ENCODE measurements around the gene AP1S1.
A peak's percentile ranks its signal among the peaks of the same experiment; 100 is the strongest.
"Not testable (repeated sequence)": the region's sequence is repeated elsewhere in the genome, so short reads cannot be mapped to it uniquely, and the experiment has no call there.

AP1S1 gene

DNA sequence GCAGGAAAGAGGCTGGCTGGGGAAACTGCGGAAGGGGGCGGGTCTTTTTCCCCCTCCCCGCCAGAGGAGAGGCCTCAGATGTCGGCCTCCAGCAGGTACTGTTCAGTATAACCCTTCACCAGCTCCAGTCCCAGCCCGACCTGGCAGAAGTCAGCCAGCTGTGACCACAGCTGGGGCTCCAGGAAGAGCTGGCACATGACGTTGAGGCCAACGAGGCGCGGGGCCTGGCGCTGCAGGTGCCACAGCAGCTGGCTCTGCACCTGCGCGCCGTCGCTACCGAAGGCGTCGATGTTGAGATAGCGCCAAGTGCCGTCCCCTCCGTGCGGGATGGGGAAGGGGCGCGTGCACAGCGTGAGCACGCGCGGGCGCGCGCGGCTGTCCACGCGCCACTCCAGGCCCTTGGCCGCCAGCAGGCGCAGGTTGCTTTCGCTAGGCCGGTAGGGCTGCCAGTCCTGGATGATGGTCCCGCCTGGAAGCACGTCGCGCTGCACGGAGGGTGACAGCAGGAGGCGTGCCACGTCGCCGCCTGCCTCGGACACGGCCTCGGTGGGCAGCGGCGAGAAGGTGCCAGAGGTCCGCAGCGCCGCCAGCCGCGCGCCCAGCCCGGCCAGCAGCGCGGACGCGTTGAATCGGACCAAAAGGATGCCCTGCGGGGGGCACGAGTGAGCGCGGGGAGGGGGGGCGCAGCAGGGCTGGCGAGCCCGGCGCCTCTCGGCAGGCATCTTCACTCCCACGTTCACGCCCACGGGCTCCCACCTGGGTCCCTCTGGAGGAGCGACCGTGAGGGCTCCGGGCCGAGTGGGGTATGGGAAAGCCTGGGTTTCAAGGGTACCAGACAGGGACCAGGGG is 18.0 kb downstream of the AP1S1 start:
- DNase-seq, result peak in 1 of 2 donors; percentile 42

DNA sequence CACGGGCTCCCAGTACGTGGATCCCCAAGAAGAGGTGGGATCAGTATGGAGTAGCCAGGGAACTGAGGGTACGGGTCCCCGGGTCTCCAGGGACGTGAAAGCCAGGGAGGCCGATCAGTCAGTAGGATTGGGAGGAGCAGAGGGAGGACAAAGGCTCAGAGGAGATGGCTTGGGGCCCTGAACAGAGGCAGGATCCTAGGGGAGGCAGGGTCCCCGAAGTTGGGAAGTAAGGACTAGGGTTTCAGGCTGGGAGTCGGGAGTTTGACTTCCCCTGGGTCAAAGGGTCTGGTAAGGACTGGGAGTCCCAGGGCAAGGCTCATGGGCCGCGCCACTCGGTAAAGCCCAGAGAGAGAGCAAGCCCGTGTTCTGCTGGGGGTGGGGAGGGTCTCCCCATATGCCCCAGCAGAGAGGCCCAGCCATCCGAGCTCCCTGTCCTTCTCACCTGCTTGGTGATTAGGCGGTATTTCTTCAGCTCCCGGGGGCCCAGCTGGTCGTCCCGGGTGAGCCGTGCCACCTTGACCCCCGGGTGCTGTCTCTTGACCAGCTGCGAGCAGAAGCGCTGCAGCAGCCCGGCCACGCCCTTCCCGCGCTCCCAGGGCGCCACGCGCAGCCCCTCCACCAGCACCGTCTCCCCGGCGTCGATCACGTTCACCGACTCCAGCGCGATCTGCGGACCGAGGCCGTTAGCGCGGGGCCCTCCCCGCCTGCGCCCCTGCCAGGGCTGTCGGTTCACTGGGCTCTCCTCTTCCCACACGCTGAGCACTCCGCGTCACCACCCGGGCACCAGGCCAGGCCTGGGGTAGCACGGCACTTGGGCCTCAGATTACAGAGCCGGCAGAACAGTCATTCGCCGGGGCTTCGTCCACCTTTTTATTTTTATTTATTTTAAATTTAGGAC is 18.8 kb downstream of the AP1S1 start:
- no peak for DNase-seq

DNA sequence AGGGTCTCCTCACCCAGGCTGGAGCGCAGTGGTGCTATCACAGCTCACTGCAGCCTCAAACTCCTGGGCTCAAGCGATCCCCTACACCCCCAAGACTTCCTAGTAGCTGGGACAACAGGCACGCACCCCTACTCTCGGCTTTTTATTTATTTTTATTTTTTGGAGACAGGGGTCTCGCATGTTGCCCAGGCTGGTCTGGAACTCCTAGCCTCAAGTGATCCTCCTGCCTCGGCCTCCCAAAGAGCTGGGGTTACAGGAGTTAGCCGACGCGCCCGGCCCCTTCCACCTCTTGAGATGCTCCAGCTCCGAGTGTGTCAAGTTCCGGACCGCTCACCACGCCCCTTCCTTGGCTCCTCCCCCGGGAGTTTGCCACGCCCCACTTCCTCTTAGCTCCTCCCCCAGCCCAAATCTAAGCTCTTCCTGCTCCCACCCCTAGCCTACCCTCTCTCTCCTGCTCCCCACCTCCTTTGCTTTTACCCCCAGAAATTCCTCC is 19.5 kb downstream of the AP1S1 start:
- DNase-seq, result peak; percentile 65 to 77

DNA sequence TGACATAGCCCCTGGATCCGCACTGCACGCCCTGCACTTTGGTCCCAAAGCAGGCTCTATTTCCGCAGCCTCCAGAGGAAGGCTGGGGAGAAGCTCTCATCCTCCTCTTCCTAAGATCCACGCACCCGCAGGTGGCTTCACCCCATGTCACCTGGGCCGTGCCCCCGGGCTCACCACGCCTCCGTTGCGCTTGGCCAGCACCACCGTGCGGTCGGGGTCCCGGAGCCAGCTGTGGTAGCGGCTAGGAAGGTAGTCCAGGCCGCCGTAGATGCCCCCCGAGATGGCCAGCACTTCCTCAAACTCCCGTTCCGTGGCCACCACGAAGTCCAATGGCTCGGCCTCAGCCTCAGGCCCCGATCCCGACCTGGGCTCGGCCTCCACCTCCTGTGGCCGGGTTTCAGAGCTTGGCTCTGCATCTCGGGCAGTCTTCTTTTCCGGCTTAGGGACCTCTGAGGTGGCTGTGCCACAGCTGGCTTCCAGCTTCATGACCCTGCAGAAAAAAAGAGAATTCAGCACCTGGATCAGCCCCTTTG is 20.1 kb downstream of the AP1S1 start:
- no peak for DNase-seq

DNA sequence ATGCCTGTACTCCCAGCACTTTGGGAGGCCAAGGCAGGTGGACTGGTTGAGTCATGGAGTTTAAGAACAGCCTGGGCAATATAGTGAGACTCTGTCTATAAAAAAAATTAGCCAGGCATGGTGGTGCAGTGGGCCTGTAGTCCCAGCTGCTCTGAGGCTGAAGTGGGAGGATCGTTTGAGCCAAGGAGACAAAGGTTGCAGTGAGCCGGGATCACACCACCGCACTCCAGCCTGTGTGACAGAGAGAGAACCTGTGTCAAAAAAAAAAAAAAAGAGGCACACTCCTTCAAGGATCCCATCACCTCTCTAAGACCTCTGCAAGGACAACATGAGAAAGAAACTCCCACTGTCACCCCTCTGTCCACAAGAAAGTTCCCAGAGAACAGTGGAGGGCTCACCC is 21.4 kb downstream of the AP1S1 start:
- no peak for DNase-seq

DNA sequence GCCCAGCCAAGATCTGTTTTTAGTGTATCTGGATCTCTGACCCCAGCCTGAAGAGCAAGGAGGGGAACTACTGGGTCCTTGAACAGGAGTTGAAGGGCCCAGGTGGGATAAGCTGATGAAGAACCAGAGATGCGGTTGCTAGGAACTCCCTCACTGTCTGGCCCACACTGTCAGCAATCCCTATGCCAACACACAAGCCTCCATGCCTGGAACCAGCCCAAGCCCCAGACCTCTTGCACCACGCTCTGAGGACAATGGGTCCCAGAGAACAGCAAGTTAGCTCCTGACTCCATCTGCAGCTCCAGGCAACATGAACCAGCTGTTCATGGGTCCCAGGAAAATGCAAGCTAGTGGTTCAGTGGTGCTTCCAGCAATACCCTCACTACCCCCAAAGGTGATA is 23.4 kb downstream of the AP1S1 start:
- DNase-seq, result no peak

DNA sequence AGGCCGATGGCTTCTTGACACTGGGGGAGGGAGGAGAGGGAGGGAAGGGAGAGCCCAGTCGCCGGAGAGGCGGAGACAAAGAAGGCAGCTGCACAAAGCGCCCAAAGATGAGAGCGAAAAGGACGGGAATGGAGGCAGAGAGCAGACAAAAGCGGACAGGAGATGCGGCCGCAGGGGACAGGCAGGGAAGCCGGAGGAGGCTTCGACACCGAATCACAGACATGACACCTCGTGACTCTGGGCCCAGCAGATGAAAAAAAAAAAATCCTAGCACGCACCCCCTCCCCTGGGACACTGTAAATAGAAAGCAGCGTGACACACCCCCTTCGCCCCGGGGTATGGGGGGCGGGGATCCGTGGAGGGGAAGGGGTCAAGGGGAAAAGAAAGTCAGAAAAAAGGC is 24.8 kb downstream of the AP1S1 start:
- no peak for DNase-seq

DNA sequence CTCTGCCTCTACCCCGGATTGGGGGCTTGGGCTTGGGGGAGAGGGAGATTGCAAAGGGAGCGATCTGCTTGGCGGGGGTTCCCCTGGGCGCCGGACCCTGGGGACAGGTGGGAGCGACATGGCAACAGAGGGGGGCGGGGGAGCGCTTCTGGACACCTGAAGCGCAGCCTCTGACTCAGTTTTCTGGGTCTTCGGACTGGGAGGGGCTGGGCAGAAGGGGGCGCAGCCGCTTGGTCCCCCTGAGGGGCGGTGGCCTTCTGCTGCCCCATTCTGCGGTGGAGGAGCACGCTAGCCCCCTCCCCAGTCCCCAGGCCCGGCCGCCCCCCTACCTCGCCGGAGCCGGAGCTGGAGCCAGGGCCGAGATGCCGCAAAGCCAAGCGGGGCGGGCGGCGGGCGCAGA is 25.4 kb downstream of the AP1S1 start:
- DNase-seq, result no peak

DNA sequence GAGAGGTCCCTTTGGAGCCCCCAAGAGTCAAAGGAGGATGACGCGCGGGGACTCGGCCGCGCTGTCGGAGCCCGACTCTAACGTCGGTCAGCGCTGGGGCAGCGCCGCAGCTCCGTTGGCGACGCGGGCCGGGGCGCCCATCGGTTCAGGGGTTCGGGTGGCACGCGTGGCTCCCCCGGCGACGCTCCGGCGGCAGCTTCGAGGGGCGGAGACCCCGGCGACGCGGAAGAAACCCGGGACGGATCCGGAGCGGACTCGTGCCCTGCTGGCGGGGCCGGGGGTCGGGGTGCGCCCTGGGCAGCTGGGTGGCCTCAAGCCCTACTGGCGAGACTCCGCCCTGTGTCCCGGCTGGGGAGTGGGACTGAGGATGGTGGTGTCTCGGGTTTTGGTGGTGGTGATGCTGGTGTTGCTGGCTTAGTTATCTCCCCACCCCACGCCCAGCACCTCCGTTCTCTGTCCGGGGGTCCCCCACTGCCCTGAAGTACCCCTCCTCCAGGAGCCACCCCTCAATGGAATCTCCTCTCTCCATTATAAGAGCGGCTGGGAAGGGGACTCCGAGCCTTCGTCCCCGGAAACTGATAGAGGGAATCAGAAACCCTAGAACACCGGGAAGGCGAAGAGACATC is 26.0 kb downstream of the AP1S1 start, which contains the start of gene NAT16:
NAT16 (minus strand) TSS at position 164 of the 626 bp plus-strand sequence. CDS start 5,486 bp downstream, outside the sequence.
- DNase-seq, result no peak

DNA sequence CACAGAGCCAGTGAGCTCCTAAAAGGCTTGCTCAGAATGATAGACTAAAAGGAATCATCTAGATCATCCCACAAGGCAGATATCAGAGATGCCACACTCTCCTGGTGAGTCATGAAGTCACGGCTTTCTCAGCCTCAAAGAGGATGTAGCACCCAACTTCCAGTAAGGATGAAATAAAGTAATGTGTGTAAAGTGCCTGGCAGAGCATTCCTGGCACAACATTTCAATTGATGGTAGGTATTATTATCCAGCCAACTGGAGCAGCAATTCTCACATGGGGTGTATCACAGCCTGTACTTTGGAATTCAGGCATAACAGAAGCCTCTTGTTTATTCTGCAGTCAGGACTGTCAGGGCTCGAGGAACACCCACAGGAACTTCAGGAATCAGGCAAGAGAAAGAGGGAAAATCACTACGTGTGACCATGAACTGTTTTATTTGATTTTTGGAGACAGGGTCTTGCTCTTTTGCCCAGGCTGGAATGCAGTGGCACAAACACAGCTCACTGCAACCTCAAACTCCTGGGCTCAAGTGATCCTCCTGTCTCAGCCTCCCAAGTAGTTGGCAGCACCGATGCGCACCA is 31.1 kb downstream of the AP1S1 start:
- no peak for DNase-seq

DNA sequence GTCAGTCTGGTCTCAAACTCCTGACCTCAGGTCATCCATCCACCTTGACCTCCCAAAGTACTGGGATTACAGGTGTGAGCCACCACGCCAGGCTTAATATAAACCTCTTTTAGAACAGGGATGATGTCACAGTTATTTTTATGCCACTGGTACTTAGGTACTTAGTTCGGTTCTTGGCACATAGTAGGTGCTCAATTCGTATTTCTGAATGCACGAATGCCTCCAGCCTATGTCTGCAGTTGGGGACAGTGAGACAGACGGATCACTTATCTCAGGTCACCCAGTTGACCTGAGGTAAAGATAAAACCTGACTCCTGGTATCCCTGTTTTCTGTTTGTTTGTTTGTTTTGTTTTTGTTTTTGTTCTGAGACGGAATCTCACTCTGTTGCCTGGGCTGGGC is 31.9 kb downstream of the AP1S1 start:
- DNase-seq, result no peak

DNA sequence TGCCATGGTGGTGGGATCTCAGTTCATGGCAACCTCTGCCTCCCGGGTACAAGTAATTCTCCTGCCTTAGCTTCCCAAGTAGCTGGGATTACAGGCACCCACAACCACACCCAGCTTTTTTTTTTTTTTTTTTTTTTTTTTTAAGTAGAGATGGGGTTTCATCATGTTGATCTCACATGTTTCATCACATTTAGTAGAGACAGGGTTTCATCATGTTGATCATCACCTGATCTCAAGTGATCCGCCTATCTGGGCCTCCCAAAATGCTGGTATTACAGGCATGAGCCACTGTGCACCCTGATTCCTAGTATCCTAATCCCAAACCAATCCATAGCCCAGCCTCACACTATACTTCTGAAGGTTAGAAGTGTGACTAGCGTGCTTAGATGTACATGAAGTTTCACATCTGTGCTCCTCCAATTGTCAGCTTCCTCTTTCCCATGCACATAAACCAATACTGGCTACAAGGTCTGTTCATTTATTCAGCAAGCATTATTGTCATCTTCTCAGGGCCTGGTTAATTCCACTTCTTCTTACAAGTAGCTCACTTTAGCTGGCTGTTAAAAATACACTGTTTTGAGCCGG is 32.7 kb downstream of the AP1S1 start:
- no peak for DNase-seq

DNA sequence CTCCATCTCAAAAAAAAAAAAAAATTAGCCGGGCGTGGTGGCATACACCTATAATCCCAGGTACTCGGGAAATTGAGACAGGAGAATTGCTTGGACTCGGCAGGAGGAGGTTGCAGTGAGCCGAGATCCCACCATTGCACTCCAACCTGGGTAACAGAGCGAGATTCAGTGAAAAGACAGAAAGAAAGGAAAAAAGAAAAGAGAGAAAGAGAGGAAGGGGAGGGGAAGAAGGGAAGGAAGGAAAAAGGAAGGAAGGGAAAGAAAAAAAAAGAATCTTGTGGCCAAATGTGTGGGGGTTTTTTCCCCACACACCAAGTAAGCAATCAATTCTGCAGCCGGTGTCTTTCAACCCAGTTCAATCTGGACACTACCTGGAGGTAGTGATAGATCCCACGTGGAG is 34.8 kb downstream of the AP1S1 start:
- DNase-seq, result no peak

DNA sequence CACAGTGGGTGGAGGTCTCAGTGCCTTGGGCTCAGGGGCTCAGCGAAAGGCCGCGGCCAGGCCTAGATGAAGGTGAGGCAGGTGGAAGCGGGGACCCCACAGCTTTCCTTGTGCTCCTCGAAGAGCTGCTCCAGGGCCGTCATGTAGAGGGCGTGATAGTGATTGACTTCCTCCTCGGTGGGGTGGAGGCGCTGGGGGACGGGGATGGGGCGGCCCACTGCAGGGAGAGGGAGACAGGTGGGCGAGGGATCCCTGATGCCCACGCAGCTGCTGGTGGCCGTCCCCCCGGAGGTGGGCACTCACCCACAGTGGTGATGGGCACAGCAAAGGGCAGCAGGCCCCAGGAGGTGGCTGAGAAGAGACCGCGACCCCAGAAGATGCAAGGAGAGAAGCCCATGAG is 41.6 kb downstream of the AP1S1 start:
- DNase-seq, result no peak

DNA sequence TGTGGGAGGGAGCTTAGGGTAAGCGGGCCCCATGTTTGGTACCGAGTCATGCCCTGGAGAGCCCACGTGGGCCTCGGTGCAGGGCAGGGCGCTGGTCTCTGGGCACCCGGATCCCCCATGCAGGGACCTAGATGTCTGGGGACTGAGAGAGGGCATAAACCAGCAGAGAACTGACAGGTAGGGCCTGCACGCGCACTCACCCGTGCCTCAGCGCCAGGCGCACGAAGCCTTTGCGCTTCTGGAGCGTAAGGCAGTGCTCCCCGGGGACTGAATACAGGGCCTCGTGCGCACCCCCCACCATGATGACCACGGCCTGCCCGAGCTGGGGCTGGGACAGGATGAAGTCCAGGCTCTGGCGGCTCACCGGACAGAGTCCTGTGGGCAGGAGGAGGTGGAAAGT is 43.7 kb downstream of the AP1S1 start:
- DNase-seq, result no peak

DNA sequence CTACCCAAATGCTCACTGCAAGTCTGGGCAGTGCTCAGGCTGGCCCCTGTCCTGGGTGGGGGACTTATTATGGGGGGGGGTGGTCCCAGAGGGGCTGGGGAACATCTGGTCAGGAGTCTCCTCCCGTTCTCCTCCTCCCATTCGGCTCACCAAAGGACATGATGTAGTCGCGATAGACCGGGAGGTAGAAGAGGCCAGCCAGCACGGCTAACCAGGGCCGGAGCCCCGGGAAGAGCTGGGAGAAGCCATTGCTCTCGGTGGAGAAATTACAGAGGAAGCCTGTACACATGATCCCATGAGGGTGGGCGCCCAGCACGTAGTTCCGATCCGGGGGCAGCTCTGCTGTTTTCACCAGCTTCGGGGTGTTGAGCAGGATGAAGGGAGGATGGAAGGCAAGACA is 44.2 kb downstream of the AP1S1 start:
- no peak for DNase-seq

DNA sequence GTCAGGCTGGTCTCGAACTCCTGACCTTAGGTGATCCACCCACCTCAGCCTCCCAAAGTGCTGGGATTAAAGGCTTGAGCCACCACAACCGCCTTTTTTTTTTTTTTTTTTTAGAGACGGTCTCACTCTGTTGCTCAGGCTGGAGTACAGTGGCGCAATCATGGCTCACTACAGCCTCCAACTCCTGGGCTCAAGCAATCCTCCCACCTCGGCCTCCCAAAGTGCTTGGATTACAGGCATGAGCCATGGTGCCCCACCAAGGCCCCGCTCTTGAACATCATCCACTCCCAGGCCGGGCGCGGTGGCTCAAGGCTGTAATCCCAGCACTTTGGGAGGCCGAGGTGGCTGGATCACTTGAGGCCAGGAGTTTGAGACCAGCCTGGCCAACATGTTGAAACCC is 45.2 kb downstream of the AP1S1 start:
- not testable (repeated sequence) for DNase-seq

DNA sequence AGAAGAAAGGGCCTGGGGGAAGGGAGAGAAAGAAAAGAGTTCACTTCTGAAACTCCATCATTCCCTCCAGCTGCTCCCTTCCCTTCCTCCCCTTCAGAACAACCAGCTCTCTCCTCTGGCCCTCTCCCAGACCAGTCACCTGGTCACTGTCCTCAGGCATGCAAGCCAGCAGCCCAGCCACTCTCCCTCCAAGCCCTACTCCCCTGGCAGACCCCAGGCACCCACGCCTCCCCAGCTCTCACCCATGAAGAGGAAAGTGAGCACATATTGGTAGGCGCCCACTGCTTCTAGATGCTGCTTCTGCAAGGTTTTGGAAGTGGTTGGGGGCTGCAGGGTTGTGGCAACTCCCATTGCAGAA is 46.2 kb downstream of the AP1S1 start:
- DNase-seq, result no peak

DNA sequence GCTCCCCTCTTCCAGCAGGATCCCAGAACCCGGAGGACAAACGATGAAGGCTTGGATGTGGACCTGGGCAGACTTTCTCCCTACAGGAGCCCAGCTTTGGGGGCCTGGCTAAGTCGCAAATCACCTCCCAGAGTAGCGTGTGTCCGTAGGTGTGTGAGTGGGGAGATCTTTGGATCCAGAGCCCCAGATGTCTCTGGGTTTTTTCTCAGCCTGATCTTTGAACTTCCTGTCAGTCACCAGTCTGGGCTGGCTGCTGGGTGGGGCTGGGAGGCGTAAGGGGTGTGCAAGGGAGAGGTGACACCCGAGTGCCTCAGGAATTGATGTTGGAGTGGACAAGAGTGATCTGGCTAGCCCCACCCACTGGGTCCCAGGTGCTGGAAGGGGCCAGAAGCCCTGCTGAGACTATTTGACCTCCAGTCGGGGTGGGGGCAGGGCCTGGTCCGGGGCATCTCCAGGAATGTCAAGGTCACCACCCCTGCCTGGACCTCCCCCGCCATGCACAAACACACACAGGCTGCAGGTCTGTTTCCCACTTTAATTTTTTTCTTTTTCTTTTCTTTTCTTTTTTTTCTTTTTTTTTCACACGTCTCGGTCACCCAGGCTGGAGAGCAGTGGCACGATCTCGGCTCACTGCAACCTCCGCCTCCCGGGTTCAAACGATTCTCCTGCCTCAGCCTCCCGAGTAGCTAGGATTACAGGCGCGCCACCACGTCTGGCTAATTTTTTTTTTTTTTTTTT is 46.8 kb downstream of the AP1S1 start, which contains the start of gene MOGAT3:
MOGAT3 (minus strand) TSS at position 175 of the 738 bp plus-strand sequence. CDS start 182 bp downstream, outside the sequence.
- DNase-seq, result no peak

DNA sequence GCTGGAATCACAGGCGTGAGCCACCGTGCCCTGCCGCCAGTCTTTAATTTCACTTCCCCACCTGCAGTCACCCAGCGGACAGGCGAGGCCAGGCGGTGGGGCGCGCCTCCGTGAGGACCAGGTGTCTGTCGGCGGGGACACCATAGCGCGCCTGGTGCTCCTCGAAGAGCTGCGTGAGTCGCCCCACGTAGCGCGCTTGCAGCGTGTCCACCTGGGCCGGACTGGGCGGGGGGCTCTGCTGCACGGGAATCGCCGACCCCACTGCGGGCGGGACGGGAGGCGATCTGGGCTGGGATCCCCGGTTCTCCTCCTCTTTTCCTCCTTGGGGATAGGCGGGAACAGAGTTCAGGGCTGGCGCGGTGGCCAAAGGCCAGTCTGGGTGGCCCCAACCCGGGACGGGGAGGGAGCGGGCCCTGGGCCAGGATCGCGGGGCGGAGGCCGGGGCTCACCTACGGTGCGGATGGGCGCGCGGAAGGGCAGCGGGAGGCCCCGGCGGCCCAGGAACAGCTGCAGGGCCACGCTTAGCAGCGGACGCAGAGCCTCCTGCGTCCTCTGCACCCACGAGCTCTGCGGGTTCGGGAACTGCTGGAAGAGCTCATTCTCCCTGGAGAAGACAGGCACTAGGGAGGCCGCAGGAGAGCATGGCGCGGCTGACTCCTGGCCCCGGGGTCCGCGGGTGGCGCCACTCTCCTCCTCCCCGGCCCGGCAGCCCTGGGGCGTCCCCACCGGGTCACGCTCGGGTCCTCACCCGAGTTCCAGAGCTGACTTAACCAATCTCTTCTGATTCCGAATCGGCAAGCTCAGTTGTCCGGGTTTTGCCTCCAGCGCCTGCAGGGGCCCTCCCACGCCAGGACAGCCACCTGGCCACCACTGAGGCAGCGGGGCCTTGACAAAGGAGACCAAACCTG is 47.7 kb downstream of the AP1S1 start:
- DNase-seq, result peak in 1 of 2 donors; percentile 16

Measured in CD4-positive, alpha-beta T cell treated with Interleukin-4 for 1 hour (primary cell).